ENCODE measurements around the gene XXYLT1. TPM values are rescaled to one million over a fixed set of nuclear protein-coding genes. Genes with fewer than 3 reads are reported as not detected.

XXYLT1 gene
- total and polyA plus RNA-seq, 2 of the 4 experiments (the other 2 are of a cell fraction) = 14.7 to 18.1 TPM

GRCh38 chr3:195169011-195169649, 101.8 kb downstream of the XXYLT1 start:
- Histone ChIP-seq H3K18ac (ENCODE audit: low read depth, low read length) (no peak overlapping the region), H2BK120ac (ENCODE audit: low read depth, low read length) (no peak overlapping the region), H3K27ac (ENCODE audit: insufficient read depth, low read length) (no peak overlapping the region), H3K4me1 (ENCODE audit: control insufficient read depth, insufficient read depth, low read length) (peaks cover 2% of the 10 kb centered on the region), H2BK5ac (ENCODE audit: low read depth, low read length, poor library complexity, severe bottlenecking) (no peak overlapping the region), H2BK15ac (ENCODE audit: low read depth, low read length) (no peak overlapping the region), H4K91ac (ENCODE audit: insufficient read depth, low read depth, low read length) (no peak overlapping the region), H3K23ac (ENCODE audit: low read depth, low read length) (no peak overlapping the region), H3K79me1 (ENCODE audit: low read depth in 1 of 2, low read length in 2 of 2) (peaks cover 9 to 17% of the 10 kb centered on the region in 2 experiments; a peak in 2 of 4 replicates), H2AFZ (replicated peaks; ENCODE audit: low read length, poor library complexity) (no peak overlapping the region), H3K4me2 (ENCODE audit: low read depth, low read length) (no peak overlapping the region), H3K9me1 (ENCODE audit: insufficient read depth, low read length) (no peaks in the 10 kb centered on the region; the same call in 1 of the 2 replicates), H3K9ac (ENCODE audit: low read depth, low read length) (no peak overlapping the region), H3K27me3 (ENCODE audit: control insufficient read depth, insufficient read depth, low read length) (no peaks in the 10 kb centered on the region), H3K9me3 (ENCODE audit: control insufficient read depth, insufficient read depth, low read length) (no peaks in the 10 kb centered on the region), H3K56ac (ENCODE audit: extremely low read depth, insufficient read depth, low read length) (no peak overlapping the region), H2AK9ac (replicated peaks; ENCODE audit: low read depth, low read length, poor library complexity) (no peak overlapping the region), H3K4ac (ENCODE audit: low read depth, low read length) (no peak overlapping the region), H3K14ac (replicated peaks; ENCODE audit: low read depth, low read length) (no peak overlapping the region), H4K5ac (ENCODE audit: low read depth, low read length) (no peak overlapping the region), H2BK20ac (ENCODE audit: low read depth, low read length) (no peak overlapping the region), H4K8ac (ENCODE audit: low read depth in 2 of 2, low read length in 2 of 2) (no peak overlapping the region), H4K20me1 (ENCODE audit: insufficient read depth, low read length) (no peaks in the 10 kb centered on the region), H3K4me3 (ENCODE audit: insufficient read depth, low read depth, low read length) (no peak overlapping the region), H3K36me3 (ENCODE audit: control insufficient read depth, insufficient read depth, low read length) (no peaks in the 10 kb centered on the region), H2AK5ac (ENCODE audit: low read depth, low read length) (no peak overlapping the region)
- CTCF ChIA-PET = no interaction called here
- no peak for ATAC-seq (ENCODE audit: low read depth)
- dilution Hi-C loops (cut with HindIII; ENCODE audit: low sequenced_read_pairs, unreplicated experiment) = no loop called here
- 100% methylated on average over 2 of the region's 23 CpGs; no CpG with 5 or more reads in 1 of the 2 experiments for WGBS, 2 experiments (ENCODE audit: extremely low coverage in 2 of 2, insufficient read length in 1 of 2)
- no peak for TF ChIP-seq FOS (IDR thresholded peaks at IDR 0.05; ENCODE audit: low read depth, low read length)
- TF ChIP-seq BHLHE40 (IDR thresholded peaks at IDR 0.05; ENCODE audit: low read depth, low read length) = no peak
- no peak for TF ChIP-seq CEBPB (IDR thresholded peaks at IDR 0.05; ENCODE audit: low read depth, low read length)
- TF ChIP-seq NFE2L2 (IDR thresholded peaks at IDR 0.05; ENCODE audit: low read depth, low read length) = no peak
- no peak for TF ChIP-seq CHD1 (IDR thresholded peaks at IDR 0.05; ENCODE audit: low read depth, low read length)
- no peak for TF ChIP-seq MAFK (IDR thresholded peaks at IDR 0.05; ENCODE audit: low read depth, low read length)
- no peak for TF ChIP-seq RFX5 (IDR thresholded peaks at IDR 0.05; ENCODE audit: low read depth, low read length)
- no peak for TF ChIP-seq CTCF (conservative IDR thresholded peaks at IDR 0.05; ENCODE audit: low read depth, low read length)
- no peak for TF ChIP-seq SMC3 (IDR thresholded peaks at IDR 0.05; ENCODE audit: low read depth, low read length)
- no peak for TF ChIP-seq ELK1 (IDR thresholded peaks at IDR 0.05; ENCODE audit: borderline replicate concordance, low read depth, low read length)
- no peak for TF ChIP-seq MXI1 (IDR thresholded peaks at IDR 0.05; ENCODE audit: borderline replicate concordance, low read depth, low read length)
- TF ChIP-seq POLR2A (IDR thresholded peaks at IDR 0.05; ENCODE audit: low read depth, low read length) = no peak
- no peak for TF ChIP-seq RAD21 (IDR thresholded peaks at IDR 0.05; ENCODE audit: low read length)
- TF ChIP-seq MAZ (IDR thresholded peaks at IDR 0.05; ENCODE audit: borderline replicate concordance, low read depth, low read length) = no peak
- no peak for TF ChIP-seq USF2 (IDR thresholded peaks at IDR 0.05; ENCODE audit: low read depth, low read length)
- no peak for TF ChIP-seq RCOR1 (IDR thresholded peaks at IDR 0.05; ENCODE audit: insufficient replicate concordance, low read length)
- BruUV-seq (replicated peaks) = no TSS peak
- in situ Hi-C loops (cut with MboI; ENCODE audit: low sequenced_read_pairs) = no loop called here
- intact Hi-C loops (cut with micrococcal nuclease) = no loop called here
- no peak for DNase-seq
- POLR2A ChIA-PET (ENCODE audit: unreplicated experiment) = no interaction called here

Data from IMR-90 (cell line).